ENCODE data around the gene MYH7B. TPM values are rescaled to one million over a fixed set of nuclear protein-coding genes. Genes with fewer than 3 reads are reported as not detected.
A peak's percentile ranks its signal among the peaks of the same experiment; 100 is the strongest.

Gene MYH7B
- polyA plus RNA-seq (2013, experiment 1 of 2; ENCODE audit: insufficient read length), result 0.78 TPM
- polyA plus RNA-seq (2013, experiment 2 of 2; ENCODE audit: insufficient read length), result 2.5 TPM

DNA sequence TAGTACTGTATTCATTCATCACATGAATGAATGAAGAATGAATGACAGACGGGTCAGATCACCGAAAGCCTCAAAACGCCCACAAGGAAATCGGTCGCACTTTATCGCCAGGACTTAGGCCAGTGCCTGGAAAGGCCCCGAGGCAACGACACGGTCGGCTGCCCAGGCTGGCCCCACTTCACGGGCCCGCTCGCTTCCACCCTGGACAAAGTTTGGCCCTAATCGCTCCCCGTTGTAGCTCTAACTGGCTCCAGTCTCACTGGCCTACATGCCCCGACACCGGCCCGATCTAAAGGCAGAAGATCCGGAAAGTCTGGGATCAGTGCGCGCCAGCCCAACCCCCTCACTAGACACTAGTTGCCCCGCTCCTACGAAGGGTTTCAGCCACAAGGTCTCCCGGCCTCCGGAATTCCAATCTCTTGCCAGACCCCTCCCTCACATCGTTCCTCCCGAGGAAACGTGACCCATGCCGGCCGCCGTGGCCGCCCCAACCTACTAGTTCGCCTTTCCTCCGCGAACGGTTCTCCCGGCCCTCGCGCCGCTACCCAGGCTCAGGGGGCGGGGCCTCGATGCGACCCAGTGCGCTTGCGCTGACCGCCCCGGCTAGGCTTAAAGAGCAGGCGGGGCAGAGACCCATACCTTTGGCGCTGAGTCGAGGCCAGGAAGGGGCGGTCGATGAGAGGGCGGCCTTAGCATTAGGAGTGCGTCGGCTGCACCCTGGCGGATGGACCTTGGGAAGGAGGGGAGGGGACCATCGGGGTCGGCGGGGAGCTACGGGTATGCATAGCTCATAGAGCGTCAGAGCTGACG is at the start of gene MYH7B, which contains the start of gene GSS:
Gene MYH7B, plus strand, starts transcription at position 638 of the 810 bp plus-strand sequence. CDS start 22,138 bp downstream, outside the sequence.
Gene GSS, minus strand, starts transcription at position 576 of the 810 bp plus-strand sequence. CDS start 3,954 bp downstream, outside the sequence.
- peak; percentile 96 for DNase-seq

DNA sequence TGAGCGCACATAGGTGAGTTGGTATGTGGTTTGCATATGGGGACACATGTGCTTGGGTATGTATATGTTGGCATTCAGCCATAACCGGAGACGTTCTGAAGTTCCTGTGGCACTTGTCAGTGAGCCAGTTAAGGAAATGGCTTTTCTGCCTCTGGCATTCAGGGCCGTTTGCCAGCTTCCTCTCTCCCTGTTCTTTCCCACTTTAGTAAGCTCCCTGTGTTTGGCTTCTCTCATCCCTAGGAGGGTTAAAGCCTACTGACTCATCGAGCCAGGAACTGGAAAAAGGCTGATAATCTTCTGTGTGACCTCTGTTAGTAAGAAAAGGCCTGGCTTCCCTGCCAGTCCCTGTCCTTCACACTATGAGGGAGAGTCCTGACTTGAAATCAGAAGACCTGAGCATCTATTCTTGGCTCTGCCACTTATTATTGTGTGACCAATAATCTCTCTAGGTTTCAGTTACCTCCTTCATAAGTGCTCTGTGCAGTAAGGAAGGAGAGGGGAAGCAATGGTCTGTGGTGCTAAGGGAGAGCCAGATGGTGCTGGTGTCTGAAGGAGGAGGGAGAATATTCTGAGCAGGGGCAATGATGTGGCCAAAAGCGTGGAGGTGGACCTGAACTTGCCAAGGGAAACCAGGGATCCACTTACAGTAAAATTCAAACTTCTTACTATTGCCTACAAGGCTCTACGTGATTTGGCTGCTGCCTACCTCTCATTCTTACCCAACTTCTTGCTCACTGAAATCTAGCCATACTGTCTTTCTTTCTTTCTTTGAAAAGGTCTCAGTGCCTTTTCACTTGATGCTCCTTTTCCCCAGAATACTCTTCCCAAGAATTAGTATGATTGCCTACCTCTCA is 47.8 kb upstream of the MYH7B start:
- peak; percentile 93 for DNase-seq

- no peak for DNase-seq
Measured at GRCh38 chr20:34915131-34915530, 40.5 kb upstream of the MYH7B start.

GRCh38 chr20:34915749-34916455 is 39.8 kb upstream of the MYH7B start:
- no peak for DNase-seq

DNA sequence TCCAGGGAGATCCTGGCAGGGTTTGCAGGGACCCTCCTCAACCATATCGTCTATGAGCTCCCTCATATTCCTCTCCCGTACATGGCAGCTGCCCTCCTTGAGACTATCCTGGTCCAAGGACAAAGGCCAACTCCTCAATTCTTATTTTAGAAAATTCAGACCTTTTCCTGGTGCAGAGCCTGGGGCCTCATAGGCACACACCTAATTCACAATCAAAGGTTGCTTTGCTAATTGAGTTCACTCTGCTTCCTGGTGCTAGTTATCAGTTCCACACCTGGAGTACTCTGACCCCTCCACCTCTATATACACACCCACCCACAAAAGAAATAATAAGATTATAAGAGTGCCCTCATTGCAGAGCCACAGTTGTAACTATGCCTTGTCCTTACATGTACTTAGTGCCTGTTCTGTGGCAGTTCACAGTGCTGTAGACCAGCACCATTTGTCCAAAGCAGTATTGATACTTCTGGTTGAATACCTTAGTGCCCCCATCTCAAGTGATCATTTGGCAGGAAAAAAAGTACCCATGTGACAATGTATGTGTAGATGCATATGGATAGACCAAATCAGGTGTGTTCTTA is 38.8 kb upstream of the MYH7B start:
- DNase-seq, result no peak

- no peak for DNase-seq
Measured at GRCh38 chr20:34920055-34920454, 35.6 kb upstream of the MYH7B start.

DNA sequence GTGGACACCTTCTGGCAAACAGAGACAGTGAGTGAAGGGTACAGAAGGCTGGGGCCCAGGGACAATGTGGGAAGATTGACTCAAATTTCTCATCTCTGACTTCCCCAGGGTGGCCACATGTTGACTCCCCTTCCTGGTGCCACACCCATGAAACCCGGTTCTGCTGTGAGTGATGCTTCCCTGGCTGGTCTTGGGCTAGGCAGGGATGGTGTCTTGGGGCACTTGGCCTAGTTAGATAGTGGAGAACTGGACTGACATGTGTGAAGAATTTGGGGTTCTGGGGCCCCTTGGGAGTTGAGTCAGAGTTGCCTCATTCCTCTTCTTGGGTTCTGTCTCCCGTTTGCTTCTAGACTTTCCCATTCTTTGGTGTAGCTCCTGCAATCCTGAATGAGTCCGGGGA is 34.2 kb upstream of the MYH7B start:
- DNase-seq, result peak; percentile 10

DNA sequence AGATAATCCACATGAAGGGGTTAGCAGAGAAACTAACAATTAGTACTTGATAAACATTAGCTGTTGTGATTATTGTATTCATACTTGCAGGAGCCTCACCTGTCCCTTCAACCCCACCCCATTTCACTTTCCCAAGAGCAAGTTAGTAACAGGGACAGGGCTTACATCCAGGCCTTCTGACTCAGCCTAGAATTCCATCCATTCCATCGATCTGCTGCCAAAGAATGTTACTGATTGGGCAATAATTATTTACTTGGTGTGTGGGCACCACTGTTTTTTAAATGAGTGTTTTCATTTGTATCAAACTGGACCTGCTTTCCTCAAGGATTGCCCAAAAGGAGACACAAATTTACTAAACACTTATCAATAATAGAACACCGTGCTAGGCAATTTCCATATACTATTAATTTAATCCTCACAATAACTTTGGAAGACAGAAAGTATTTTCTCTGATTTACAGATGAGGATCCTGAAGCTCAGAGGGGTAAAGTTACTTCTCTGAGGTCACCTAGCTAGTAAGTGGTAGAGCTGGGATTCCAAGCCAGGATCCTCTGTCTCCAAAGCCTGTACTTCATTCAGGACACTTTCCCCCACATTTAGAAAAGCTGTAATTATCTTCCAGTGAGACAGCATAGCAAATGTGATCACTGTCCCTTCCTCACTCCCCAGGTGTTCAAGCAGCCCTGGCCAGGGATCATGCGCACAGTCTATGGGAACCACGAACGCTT is 32.9 kb upstream of the MYH7B start:
- peak; percentile 78 for DNase-seq

- no peak for DNase-seq
Measured at GRCh38 chr20:34923414-34923813, 32.3 kb upstream of the MYH7B start.

DNA sequence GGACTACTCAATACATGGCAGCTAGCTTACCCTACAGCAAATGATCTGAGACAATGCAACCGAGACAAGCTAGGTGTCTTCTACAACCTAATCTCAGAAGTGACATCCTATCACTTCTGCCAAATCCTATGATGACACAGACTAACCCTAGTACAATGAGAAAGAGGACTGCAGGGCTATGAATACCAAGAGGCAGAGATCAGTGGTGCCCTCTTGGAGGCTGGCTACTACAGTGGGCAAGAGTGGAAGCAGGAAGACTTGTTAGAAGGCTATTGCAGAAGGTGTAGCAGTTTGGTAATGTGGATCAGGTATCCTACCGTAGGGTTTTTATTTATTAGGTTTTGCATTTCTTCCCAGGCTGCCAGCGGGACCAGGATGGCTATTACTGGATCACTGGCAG is 30.3 kb upstream of the MYH7B start:
- DNase-seq, result no peak

- DNase-seq, result no peak
Measured at GRCh38 chr20:34925981-34926380, 29.7 kb upstream of the MYH7B start.

DNA sequence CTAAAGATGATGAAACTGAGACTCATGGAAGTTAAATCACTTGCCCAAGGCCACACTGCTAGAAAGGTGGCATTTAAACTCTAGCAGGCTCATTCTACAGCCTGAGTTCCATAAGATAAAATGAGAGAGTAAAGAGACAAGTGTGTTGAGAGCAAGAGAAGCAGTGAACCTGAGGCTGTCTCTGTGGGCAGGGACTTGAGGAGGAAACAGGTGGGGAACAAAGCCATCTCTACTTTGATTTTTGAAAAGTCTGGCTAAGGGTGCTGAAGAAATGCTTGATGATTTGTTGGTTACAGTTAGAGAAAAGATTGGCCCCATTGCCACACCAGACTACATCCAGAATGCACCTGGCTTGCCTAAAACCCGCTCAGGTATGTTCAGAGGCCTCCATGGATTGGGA is 29.1 kb upstream of the MYH7B start:
- DNase-seq, result no peak

GRCh38 chr20:34927736-34928135 is 27.9 kb upstream of the MYH7B start:
- no peak for DNase-seq

GRCh38 chr20:34928411-34928810 is 27.3 kb upstream of the MYH7B start:
- DNase-seq, result no peak

GRCh38 chr20:34931771-34932170 is 23.9 kb upstream of the MYH7B start:
- no peak for DNase-seq

DNA sequence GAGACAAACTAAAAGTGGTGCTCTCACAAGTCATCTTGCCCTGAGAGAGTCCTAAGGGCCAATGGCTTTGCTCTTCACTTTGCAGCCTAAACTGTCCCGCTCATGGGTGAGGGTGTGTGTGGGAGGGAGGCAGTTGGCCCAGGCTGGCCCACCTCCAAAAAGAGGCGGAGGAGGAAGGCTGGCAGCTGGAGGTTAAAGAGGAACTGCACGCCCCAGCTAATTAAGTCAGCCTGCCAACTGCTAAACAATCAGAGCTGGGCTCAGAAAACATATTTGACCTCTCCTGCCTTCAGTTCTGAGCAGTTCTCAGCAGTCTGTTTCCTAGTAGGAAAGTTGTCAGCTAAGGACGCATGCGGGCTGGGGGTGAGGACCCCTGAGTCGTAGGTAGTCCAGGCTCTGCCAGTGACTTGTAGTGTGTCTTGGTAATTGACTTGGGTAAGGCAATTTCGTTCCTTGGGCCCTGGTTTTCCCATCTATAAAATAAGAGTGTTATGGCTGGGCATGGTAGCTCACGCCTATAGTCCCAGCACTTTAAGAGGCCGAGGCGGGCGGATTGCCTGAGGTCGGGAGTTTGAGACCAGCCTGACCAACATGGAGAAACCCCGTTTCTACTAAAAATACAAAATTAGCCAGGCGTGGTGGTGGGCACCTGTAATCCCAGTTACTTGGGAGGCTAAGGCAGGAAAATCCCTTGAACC is 17.1 kb upstream of the MYH7B start:
- no peak for DNase-seq

GRCh38 chr20:34940081-34940481 is 15.6 kb upstream of the MYH7B start:
- no peak for DNase-seq

GRCh38 chr20:34941226-34941625 is 14.4 kb upstream of the MYH7B start:
- no peak for DNase-seq

DNA sequence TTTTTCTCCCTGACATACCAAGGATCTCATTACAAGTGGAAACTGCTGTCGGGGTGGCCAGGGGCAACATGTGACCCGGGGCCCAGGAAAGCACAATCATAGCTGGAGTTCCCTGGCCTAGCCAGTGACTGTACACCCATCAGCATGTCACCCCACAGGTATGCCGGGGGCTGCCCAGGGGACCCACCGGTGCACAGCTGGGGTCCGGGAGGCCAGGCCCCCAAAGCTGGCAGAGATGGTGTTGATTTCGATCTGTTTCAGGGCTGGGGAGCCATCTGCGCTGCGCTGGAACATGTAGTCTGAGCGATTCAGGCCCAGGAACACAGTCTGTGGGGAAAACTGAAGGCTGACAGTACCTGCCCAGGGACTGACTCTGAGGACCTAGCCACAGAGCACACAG is 13.4 kb upstream of the MYH7B start:
- no peak for DNase-seq

DNA sequence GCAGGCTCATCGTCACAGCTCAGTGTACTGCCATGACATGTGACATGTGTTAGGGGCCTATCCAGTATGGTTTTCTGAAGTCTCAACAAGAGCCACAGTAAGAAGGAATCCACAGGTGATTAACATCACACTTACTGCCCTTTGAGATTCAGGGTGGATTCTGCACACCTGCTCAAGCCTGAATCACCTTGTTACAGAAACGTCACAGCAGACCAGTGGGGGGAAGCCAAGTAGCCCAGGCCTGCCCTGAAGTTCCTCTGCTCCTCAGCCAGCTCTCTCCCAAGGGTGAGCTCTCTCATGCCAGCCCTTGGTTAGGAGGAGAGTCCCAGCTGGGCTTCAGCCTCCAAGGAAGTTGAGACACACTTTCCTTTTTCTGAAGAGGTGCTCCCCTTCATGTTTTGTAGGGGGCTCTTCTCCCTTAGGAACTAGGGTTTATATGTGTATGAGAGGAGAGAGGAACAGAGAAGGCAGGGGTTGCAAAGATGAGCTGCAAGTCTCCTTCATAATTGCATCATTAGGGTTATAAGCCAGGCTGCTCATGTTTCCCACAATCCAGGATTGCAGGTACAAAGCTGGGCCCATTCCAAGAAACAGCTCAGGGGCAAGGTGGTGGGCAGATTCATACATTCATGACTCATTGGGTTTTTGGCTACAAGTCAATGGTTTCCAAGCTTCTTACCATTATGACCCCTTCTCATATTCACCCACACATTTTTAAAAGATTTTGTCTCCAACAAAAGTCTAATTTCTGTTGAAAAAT is 11.7 kb upstream of the MYH7B start:
- no peak for DNase-seq
